SK-N-DZ (cell line): Measurements from ENCODE around the gene POLD2.

ENCODE experiments used
- DNase-seq: peaks from one replicate; pipeline ENCODE4 v3.0.0-alpha.2; 2015; ENCODE audit warnings: low spot score

The POLD2 gene

GRCh38 chr7:44114586-44115310, 8.6 kb downstream of the POLD2 start:
- no peak for DNase-seq

GRCh38 chr7:44113764-44114354, 9.5 kb downstream of the POLD2 start:
- no peak for DNase-seq

- no peak for DNase-seq
Measured at GRCh38 chr7:44112997-44113763, 10.2 kb downstream of the POLD2 start.

- no peak for DNase-seq
Measured at GRCh38 chr7:44112231-44112996, 10.9 kb downstream of the POLD2 start.

GRCh38 chr7:44111761-44112160, 11.6 kb downstream of the POLD2 start:
- no peak for DNase-seq

GRCh38 chr7:44110719-44111635, 12.4 kb downstream of the POLD2 start:
- DNase-seq = no peak

GRCh38 chr7:44109991-44110390, 13.4 kb downstream of the POLD2 start:
- no peak for DNase-seq

GRCh38 chr7:44108768-44109750, 14.3 kb downstream of the POLD2 start:
- no peak for DNase-seq

- no peak for DNase-seq
Measured at GRCh38 chr7:44107961-44108767, 15.2 kb downstream of the POLD2 start.

- no peak for DNase-seq
Measured at GRCh38 chr7:44107116-44107960, 16.0 kb downstream of the POLD2 start.

GRCh38 chr7:44106311-44107065, 16.9 kb downstream of the POLD2 start:
- no peak for DNase-seq

- DNase-seq = no peak
Measured at GRCh38 chr7:44105832-44106231, 17.5 kb downstream of the POLD2 start.

- no peak for DNase-seq
Measured at GRCh38 chr7:44104860-44105771, 18.2 kb downstream of the POLD2 start.

- peak; percentile 47 for DNase-seq
Measured at GRCh38 chr7:44103923-44104859, 19.2 kb downstream of the POLD2 start, which contains the start of gene AEBP1. TSS of gene AEBP1 (plus strand) at chr7:44104345. CDS start at chr7:44104666, 321 bp downstream.

- no peak for DNase-seq
Measured at GRCh38 chr7:44103566-44103922, 19.8 kb downstream of the POLD2 start.
